NT2/D1 (cell line): ENCODE measurements around the gene FANCE.

Experiments used
- SUZ12 ChIP-seq: IDR thresholded peaks from 2 replicates; pipeline ENCODE4 v1.6.1; 2011; ENCODE audit not compliant: insufficient read length, insufficient read depth; ENCODE audit errors: extremely low read depth
- YY1 ChIP-seq: IDR thresholded peaks from 2 replicates; pipeline ENCODE4 v1.6.1; 2011; ENCODE audit not compliant: insufficient read length, insufficient read depth
- ZNF274 ChIP-seq: IDR thresholded peaks from 2 replicates; pipeline ENCODE4 v1.6.1; 2011; ENCODE audit warnings: mild to moderate bottlenecking, low read depth, low read length

DNA sequence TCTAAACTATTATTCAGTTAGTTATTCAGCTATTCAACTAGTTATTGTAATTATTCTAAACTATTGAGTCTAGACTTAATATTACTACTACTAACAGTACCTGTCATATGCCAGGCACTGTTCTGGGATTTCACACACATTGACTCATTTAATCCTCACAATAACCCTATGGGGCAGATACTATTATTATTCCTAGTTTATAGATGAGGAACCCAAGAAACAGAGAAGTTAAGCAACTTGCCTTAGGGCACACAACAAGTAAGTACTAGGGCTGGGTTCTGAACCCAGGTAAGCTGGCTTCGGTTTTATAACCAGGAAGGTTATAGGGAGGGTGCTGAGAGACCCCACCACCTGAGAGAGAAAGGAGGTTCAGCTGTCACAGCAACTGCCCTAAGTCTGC, 36.9 kb downstream of the FANCE start:
- TF ChIP-seq ZNF274 (no peak), YY1 (no peak), SUZ12 (no peak)
